Stimulated activated CD8-positive, alpha-beta memory T cell treated with anti-CD3 and anti-CD28 coated beads, Interleukin-2, amount 100 ng/mL, for 1 hour (primary cell): Measurements from ENCODE around the gene CHD9NB.

Source experiments
- DNase-seq, 2 donors: peaks; one replicate each; pipeline ENCODE4 v3.0.0-alpha.2; 2020; ENCODE audit warnings: low read depth in 2 of 2

CHD9NB gene

GRCh38 chr16:53052519-53053501 lies at the start of gene CHD9NB:
Gene CHD9NB, minus strand, starts transcription at chr16:53052897. Its CDS starts 8,739 bp downstream, at chr16:53044158.
- no peak for DNase-seq

- no peak for DNase-seq
These were observed 48.2 kb upstream of the CHD9NB start for GRCh38 chr16:53100889-53101288.

- no peak for DNase-seq
These were observed 47.5 kb upstream of the CHD9NB start for GRCh38 chr16:53100131-53100748.

- no peak for DNase-seq
These were observed 46.8 kb upstream of the CHD9NB start for GRCh38 chr16:53099318-53100130.

- DNase-seq = no peak
These were observed 46.0 kb upstream of the CHD9NB start for GRCh38 chr16:53098526-53099317.

- DNase-seq = no peak
These were observed 44.5 kb upstream of the CHD9NB start for GRCh38 chr16:53097190-53097589.

- DNase-seq = no peak
These were observed 41.4 kb upstream of the CHD9NB start for GRCh38 chr16:53094013-53094630.

- no peak for DNase-seq
These were observed 40.6 kb upstream of the CHD9NB start for GRCh38 chr16:53093162-53093744.

GRCh38 chr16:53092284-53092683 lies 39.6 kb upstream of the CHD9NB start:
- no peak for DNase-seq

- no peak for DNase-seq
These were observed 38.9 kb upstream of the CHD9NB start for GRCh38 chr16:53091466-53092211.

GRCh38 chr16:53090591-53091411 lies 38.1 kb upstream of the CHD9NB start:
- no peak for DNase-seq

- DNase-seq = no peak
These were observed 37.5 kb upstream of the CHD9NB start for GRCh38 chr16:53090286-53090590.

- no peak for DNase-seq
These were observed 37.0 kb upstream of the CHD9NB start for GRCh38 chr16:53089434-53090285.

- no peak for DNase-seq
These were observed 34.4 kb upstream of the CHD9NB start for GRCh38 chr16:53087101-53087500.

GRCh38 chr16:53085931-53086421 lies 33.3 kb upstream of the CHD9NB start:
- DNase-seq = no peak

- no peak for DNase-seq
These were observed 32.7 kb upstream of the CHD9NB start for GRCh38 chr16:53085369-53085843.

- no peak for DNase-seq
These were observed 32.1 kb upstream of the CHD9NB start for GRCh38 chr16:53084746-53085334.
